GM12801 (cell line): Measurements from ENCODE around the gene PHOX2A.

ENCODE experiments used
- CTCF ChIP-seq: IDR thresholded peaks from one replicate; pipeline ENCODE4 v1.5.1; 2011; ENCODE audit warnings: control low read depth; ENCODE audit not compliant: insufficient read length; ENCODE audit errors: extremely low read depth

The PHOX2A gene

GRCh38 chr11:72189455-72190250 is 54.3 kb downstream of the PHOX2A start:
- no peak for TF ChIP-seq CTCF
